IPS-15b (cell line): ENCODE data around the gene MTMR12.
"Not testable (repeated sequence)": the region's sequence is repeated elsewhere in the genome, so short reads cannot be mapped to it uniquely, and the experiment has no call there.

ENCODE experiments used
- H3K27me3 ChIP-seq: one replicate; pipeline ENCODE4 v1.6.1; 2013; ENCODE audit warnings: low read length; ENCODE audit not compliant: control insufficient read depth, insufficient read depth
- H3K36me3 ChIP-seq: one replicate; pipeline ENCODE4 v1.6.1; 2013; ENCODE audit warnings: low read length; ENCODE audit not compliant: control insufficient read depth, insufficient read depth
- H3K4me1 ChIP-seq: one replicate; pipeline ENCODE4 v1.6.1; 2013; ENCODE audit warnings: mild to moderate bottlenecking, low read length; ENCODE audit not compliant: control insufficient read depth, insufficient read depth
- H3K4me3 ChIP-seq: one replicate; pipeline ENCODE4 v1.5.1; 2013; ENCODE audit warnings: low read depth, low read length
- H3K9ac ChIP-seq: one replicate; pipeline ENCODE4 v1.6.1; 2013; ENCODE audit warnings: low read depth, mild to moderate bottlenecking, low read length
- H3K9me3 ChIP-seq: one replicate; pipeline ENCODE4 v1.6.1; 2013; ENCODE audit warnings: mild to moderate bottlenecking, low read length; ENCODE audit not compliant: control insufficient read depth, insufficient read depth

The MTMR12 gene

GRCh38 chr5:32308946-32309345 lies 3.8 kb downstream of the MTMR12 start:
- peaks cover 6% of the 10 kb centered on the region for H3K4me1 ChIP-seq
- H3K9ac ChIP-seq, result no peak overlapping the region
- H3K9me3 ChIP-seq, result no peaks in the 10 kb centered on the region
- no peaks in the 10 kb centered on the region for H3K27me3 ChIP-seq
- H3K4me3 ChIP-seq, result no peak overlapping the region
- no peaks in the 10 kb centered on the region for H3K36me3 ChIP-seq

GRCh38 chr5:32307769-32308194 lies 5.0 kb downstream of the MTMR12 start:
- Histone ChIP-seq H3K36me3 (no peaks in the 10 kb centered on the region), H3K9ac (no peak overlapping the region), H3K27me3 (no peaks in the 10 kb centered on the region), H3K9me3 (no peaks in the 10 kb centered on the region), H3K4me3 (no peak overlapping the region), H3K4me1 (peaks cover 13% of the 10 kb centered on the region)

- Histone ChIP-seq H3K4me3 (no peak overlapping the region), H3K4me1 (peaks cover 11% of the 10 kb centered on the region), H3K36me3 (no peaks in the 10 kb centered on the region), H3K27me3 (no peaks in the 10 kb centered on the region), H3K9ac (no peak overlapping the region), H3K9me3 (no peaks in the 10 kb centered on the region)
These were observed 8.1 kb downstream of the MTMR12 start for GRCh38 chr5:32304622-32305021.

GRCh38 chr5:32303755-32304120 lies 9.0 kb downstream of the MTMR12 start:
- Histone ChIP-seq H3K4me3 (no peak overlapping the region), H3K27me3 (no peaks in the 10 kb centered on the region), H3K36me3 (no peaks in the 10 kb centered on the region), H3K4me1 (peaks cover 13% of the 10 kb centered on the region), H3K9me3 (no peaks in the 10 kb centered on the region), H3K9ac (no peak overlapping the region)

GRCh38 chr5:32302835-32303754 lies 9.6 kb downstream of the MTMR12 start:
- H3K27me3 ChIP-seq, result no peaks in the 10 kb centered on the region
- no peaks in the 10 kb centered on the region for H3K36me3 ChIP-seq
- peaks cover 17% of the 10 kb centered on the region for H3K4me1 ChIP-seq
- no peaks in the 10 kb centered on the region for H3K9me3 ChIP-seq
- H3K4me3 ChIP-seq, result no peak overlapping the region
- no peak overlapping the region for H3K9ac ChIP-seq

GRCh38 chr5:32301891-32302290 lies 10.8 kb downstream of the MTMR12 start:
- Histone ChIP-seq H3K4me1 (peaks cover 22% of the 10 kb centered on the region), H3K4me3 (no peak overlapping the region), H3K27me3 (no peaks in the 10 kb centered on the region), H3K9me3 (no peaks in the 10 kb centered on the region), H3K9ac (no peak overlapping the region), H3K36me3 (peaks cover 2% of the 10 kb centered on the region)

- peaks cover 22% of the 10 kb centered on the region for H3K4me1 ChIP-seq
- H3K36me3 ChIP-seq, result peaks cover 6% of the 10 kb centered on the region
- no peaks in the 10 kb centered on the region for H3K9me3 ChIP-seq
These were observed 13.6 kb downstream of the MTMR12 start for GRCh38 chr5:32299059-32299677.

GRCh38 chr5:32298059-32298415 lies 14.7 kb downstream of the MTMR12 start:
- peaks cover 18% of the 10 kb centered on the region for H3K4me1 ChIP-seq
- H3K4me3 ChIP-seq, result no peak overlapping the region
- peaks cover 6% of the 10 kb centered on the region for H3K36me3 ChIP-seq
- no peaks in the 10 kb centered on the region for H3K9me3 ChIP-seq
- H3K27me3 ChIP-seq, result no peaks in the 10 kb centered on the region
- no peak overlapping the region for H3K9ac ChIP-seq

More at GRCh38 chr5:32299059-32299677, 13.6 kb downstream of the MTMR12 start:
- H3K9ac ChIP-seq, result no peak overlapping the region
- H3K27me3 ChIP-seq, result no peaks in the 10 kb centered on the region
- H3K4me3 ChIP-seq, result no peak overlapping the region

- Histone ChIP-seq H3K36me3 (peaks cover 6% of the 10 kb centered on the region), H3K4me3 (no peak overlapping the region), H3K27me3 (no peaks in the 10 kb centered on the region), H3K9ac (no peak overlapping the region), H3K4me1 (peaks cover 14% of the 10 kb centered on the region), H3K9me3 (no peaks in the 10 kb centered on the region)
These were observed 15.3 kb downstream of the MTMR12 start for GRCh38 chr5:32297181-32298058.

- peaks cover 12% of the 10 kb centered on the region for H3K4me1 ChIP-seq
- H3K9me3 ChIP-seq, H3K36me3 ChIP-seq, H3K9ac ChIP-seq, H3K4me3 ChIP-seq, H3K27me3 ChIP-seq: not testable (repeated sequence)
These were observed 16.6 kb downstream of the MTMR12 start for GRCh38 chr5:32295966-32296772.

- Histone ChIP-seq H3K4me3 (no peak overlapping the region), H3K4me1 (peaks cover 8% of the 10 kb centered on the region), H3K9ac (no peak overlapping the region), H3K27me3 (no peaks in the 10 kb centered on the region), H3K9me3 (no peaks in the 10 kb centered on the region), H3K36me3 (peaks cover 3% of the 10 kb centered on the region)
These were observed 21.1 kb downstream of the MTMR12 start for GRCh38 chr5:32291591-32291990.
